GM18505 (cell line): ENCODE results near the gene ADAMTS17.

Experiments used
- ATAC-seq: cut with Tn5 transposase; IDR thresholded peaks from one replicate; pipeline ENCODE4 v1.9.1; 2021; ENCODE audit not compliant: unreplicated experiment
- POLR2A ChIP-seq: IDR thresholded peaks from 4 replicates; pipeline ENCODE4 v1.6.1; 2011; ENCODE audit warnings: borderline replicate concordance; ENCODE audit not compliant: insufficient read depth, insufficient read length; ENCODE audit errors: extremely low read depth

ADAMTS17 gene

GRCh38 chr15:100341750-100342560 lies at the start of gene ADAMTS17:
Gene ADAMTS17, minus strand, starts transcription at chr15:100341975. Its CDS starts 76 bp downstream, at chr15:100341899.
- ATAC-seq: peak; percentile 89
- no peak for TF ChIP-seq POLR2A

DNA sequence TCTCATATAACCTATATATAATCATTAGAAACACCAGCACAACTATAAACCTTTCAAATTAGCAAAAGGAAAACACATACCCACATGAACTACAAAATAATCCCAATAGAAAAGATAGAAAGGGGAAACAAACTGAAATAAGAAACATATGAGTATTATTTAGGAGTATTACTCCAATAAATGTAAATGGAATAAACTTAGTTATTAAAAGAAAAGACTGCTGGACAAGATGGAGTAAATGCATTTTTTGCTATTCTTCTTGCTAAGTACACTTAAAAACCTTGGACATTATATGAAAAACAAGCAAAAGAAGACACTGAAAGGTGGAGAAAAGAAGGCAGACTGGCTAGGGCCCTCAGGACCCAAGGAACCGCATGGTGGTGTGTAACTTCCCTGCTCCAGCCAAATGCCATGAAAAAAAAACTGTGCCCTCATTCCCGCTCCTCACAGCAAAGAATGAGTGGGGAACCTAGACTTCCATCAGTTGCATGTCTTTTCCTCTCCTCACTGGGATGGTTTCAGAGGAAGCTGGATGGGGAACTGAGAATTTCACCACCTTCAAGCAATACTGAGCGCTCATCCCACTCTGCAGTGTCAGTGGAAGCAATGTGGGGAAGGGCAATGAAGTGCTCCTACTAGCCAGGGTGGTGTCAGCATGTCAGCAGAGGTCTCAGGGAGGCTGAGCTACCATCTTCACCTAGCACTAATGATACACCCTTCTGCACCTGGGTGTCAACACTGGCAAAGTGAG lies 43.7 kb upstream of the ADAMTS17 start:
- no peak for ATAC-seq

DNA sequence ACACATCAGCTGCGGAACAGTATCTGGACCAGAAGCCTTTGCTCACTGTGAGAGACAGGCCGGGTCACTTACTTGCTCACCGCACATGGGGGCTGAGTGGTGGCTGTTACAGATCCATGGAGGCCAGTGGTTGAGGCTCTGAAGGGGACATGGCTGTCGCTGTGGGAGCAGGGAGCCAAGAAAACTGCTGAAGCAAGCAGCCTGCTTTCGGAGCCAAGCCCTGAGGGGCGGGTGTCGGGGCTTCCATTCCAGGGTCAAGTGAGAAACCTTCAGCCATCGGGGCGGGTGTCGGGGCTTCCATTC lies 42.3 kb upstream of the ADAMTS17 start:
- no peak for ATAC-seq
- TF ChIP-seq POLR2A: no peak

More for the DNA sequence above, 43.7 kb upstream of the ADAMTS17 start:
- no peak for TF ChIP-seq POLR2A

GRCh38 chr15:100383302-100384107 lies 41.7 kb upstream of the ADAMTS17 start:
- no peak for ATAC-seq
- no peak for TF ChIP-seq POLR2A

- no peak for TF ChIP-seq POLR2A
- ATAC-seq: no peak
These were observed 32.2 kb upstream of the ADAMTS17 start for GRCh38 chr15:100373942-100374341.

DNA sequence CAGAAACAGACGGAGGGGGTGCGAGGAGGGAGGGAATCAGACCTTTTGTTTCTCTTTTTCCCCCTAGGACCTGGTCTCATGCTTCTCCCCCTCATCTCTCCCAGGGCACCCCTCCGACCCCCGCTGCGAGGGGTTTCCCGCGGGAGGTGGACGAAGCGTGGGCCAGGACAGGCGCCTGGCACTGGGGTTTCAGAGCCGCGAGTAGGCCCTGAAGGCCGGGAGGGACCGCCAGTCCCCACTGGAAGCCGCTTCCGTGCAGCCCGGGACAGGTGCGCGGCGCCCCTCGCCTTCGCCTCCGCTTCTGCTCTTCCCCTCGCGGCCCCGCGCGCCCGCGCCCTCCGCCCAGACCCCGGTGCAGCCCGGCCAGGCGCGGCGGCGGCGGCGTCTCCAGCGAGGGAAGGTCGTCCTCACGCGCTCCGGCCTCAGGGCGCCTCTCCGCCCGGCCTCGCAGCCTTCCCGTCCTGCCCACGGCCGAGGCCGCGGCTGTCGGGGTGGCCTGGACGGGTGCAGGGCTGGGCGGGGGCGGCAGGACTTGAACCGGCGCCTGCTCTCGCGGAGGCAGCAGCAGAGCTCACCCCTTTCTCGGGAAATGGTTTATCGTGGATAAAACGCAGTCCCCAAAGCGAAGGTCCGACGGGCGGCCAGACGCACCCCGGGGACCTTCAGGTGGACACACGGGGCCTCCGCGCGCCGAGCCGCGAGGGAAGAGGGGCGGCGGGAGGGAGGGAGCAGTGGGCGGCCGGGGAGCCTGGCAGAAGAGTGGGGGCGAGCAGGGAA lies 31.5 kb upstream of the ADAMTS17 start:
- no peak for TF ChIP-seq POLR2A
- no peak for ATAC-seq

DNA sequence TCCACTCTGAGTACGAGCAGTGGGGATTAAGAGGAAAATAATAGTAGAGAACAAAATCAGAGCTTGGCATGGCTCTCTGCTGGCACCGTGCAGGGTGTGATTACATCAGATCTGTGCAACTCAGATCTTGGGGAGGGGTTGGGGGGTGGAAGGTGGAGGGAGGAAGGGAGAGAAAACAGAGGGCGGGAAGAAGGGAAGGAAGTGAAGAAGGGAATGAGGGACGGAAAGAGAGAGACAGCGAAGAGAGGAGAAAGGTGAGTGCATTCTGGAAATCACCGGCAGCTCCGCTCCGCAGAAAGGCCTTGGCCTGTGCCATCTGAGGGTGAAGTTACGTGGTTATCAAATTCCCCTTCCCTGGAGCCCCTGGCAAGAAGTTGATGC lies 31.0 kb upstream of the ADAMTS17 start:
- no peak for TF ChIP-seq POLR2A
- ATAC-seq: no peak

DNA sequence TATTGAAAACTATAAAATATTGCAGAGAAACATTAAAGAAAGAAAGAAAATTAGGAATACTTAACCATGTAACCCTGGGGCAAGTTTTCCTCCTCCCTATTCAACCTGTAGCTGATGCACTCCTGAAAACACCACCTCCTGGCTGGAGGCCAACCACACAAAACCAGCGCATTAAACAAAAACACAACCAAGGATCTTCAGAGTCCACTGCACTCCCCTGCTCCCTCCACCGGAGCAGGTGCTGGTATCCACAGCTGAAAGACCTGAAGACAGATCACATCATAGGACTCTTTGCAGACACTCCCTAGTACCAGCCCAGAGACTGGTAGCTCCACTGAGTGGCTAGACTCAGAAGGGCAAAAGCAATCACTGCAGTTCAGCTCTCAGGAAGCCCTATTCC lies 13.6 kb upstream of the ADAMTS17 start:
- TF ChIP-seq POLR2A: no peak
- no peak for ATAC-seq

DNA sequence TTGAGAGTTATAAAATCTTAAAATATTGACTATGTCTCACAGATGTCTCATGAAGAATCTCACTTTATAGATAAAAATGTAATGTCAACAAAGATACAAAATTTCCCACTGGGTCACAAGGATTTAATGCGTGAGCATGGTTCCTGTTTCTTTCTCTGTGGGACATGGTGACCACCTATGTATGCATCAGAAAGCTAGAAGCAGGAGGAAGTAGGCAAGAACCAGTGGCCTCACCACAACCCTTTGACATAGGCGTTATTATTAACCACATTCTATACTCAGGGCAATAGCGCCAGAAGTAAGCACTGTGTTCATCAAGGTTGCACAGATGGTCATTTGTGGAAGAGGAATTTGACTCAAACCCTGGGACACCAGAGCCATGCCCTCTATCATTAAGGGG lies 11.7 kb upstream of the ADAMTS17 start:
- no peak for ATAC-seq
- no peak for TF ChIP-seq POLR2A

DNA sequence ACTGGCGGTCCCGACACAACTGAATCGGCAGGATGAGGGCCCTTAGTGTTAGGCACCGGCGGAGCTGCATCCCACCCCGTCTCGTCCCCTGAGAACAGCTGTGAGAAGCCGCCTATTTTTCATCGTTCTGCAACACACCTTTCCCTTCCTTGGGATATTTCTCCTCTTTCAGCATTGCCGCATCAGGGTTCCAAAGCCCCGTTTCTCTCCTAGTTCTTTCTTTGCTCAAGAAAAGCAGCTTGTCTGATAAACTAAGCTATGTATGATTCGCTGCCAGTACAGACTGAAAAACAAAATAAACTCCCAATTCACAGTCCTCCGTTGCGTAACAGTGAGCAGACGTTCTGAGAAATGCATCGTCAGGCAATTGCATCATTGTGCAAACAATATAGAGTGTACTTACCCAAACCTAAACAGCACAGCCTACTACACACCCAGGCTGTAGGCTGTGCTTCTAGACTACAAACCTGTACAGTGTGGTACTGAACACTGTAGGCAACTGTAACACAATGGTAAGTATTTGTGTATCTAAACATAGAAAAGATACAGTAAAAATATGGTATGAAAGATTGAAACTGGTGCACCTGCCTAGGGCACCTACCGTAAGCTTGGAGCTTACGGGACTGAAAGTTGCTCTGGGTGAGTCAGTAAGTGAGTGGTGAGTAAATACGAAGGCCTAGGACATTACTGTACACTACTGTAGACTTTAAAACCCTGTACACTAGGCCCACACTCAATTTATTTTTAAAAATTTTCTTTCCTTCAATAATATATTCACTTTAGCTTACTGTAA lies 8.9 kb upstream of the ADAMTS17 start:
- no peak for ATAC-seq
- no peak for TF ChIP-seq POLR2A

DNA sequence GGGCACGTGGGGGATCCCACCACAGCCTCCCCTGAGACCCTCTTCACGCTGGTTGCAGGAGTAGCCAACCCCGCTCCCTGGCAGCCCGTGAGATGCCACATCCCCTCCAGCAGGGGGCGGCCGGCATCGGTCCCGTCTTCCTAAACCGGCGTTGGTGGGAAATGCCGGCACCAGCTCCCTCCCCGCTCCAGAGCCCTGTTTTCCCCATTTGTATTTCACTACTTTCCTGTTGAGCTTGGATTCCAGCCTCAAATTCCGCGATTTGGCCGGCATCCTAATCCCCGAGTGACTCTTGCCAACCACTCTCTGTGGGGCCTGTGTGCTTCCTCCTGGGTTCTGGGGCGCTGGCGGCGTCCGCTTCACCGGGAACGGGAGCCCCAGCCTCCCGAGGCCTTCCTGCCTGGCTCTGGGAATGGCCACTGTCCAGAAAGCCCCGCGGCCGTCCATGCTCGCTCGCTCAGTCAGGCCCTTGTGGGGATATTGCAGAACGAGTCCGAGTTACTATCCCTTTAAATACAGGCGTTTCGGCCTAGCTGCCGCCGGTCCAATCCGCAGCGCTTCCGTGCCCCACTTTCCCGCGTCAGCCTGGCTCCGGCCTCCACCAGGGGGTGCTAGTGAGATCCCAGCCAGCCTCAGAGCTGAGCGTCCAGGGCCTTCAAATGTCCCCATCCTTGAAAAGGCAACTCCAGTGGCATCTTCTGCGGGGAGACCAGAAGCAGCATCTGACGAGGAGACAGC lies 8.1 kb upstream of the ADAMTS17 start:
- ATAC-seq: peak; percentile 80
- TF ChIP-seq POLR2A: no peak

DNA sequence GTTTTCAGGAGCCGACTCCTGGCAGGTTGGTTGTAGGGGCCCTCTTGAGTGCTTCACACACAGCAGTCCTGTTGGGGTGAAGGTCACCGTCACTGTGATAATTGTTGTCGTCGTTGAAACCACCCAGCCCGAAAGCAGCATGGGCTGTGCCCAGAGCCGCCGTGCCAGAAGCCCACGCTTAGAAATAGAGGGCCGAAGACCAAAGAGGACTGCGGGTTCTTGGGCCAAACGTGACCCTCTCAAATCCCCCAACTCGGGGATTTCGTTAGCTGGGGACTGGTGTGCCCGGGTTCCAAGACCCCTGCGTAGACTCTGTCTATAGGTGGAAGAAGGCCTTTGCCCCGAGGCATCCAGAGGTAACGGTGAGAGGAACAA lies 7.5 kb upstream of the ADAMTS17 start:
- ATAC-seq: peak; percentile 4
- no peak for TF ChIP-seq POLR2A

GRCh38 chr15:100348578-100348977 lies 6.8 kb upstream of the ADAMTS17 start:
- ATAC-seq: no peak
- no peak for TF ChIP-seq POLR2A
